ENCODE data around the gene CTDSP1. TPM values are rescaled to one million over a fixed set of nuclear protein-coding genes. Genes with fewer than 3 reads are reported as not detected.

Gene CTDSP1
- polyA plus RNA-seq, 1 experiment = 166 TPM

- no peak for DNase-seq (ENCODE audit: low read depth)
- H3K27me3 ChIP-seq (ENCODE audit: control insufficient read depth, insufficient read depth, low read length) = peaks cover 3% of the 10 kb centered on the region; the same call in 1 of the 2 replicates
- H3K36me3 ChIP-seq (ENCODE audit: control insufficient read depth, insufficient read depth, low read length) = no peaks in the 10 kb centered on the region
- CTCF ChIA-PET = interaction anchor here (1.0 to 1.6 kb wide), 2 partner anchors 31 to 115 kb away, joined by 4 read pairs; partner anchors contain the start of gene CATIP
- peak overlapping the region; percentile 31 for H3K4me3 ChIP-seq (ENCODE audit: low read depth, low read length)
- POLR2A ChIA-PET = no interaction called here
- TF ChIP-seq CTCF (IDR thresholded peaks at IDR 0.05; ENCODE audit: insufficient read depth, low read depth, low read length) = no peak
Measured at GRCh38 chr2:218387369-218388194, 12.1 kb upstream of the CTDSP1 start.

GRCh38 chr2:218389333-218390150 lies 10.1 kb upstream of the CTDSP1 start:
- no peak overlapping the region for H3K4me3 ChIP-seq (ENCODE audit: low read depth, low read length)
- DNase-seq (ENCODE audit: low read depth) = no peak
- no peaks in the 10 kb centered on the region for H3K36me3 ChIP-seq (ENCODE audit: control insufficient read depth, insufficient read depth, low read length)
- CTCF ChIA-PET = interaction anchor here (0.9 kb wide), 1 partner anchor 88 kb away, joined by 3 read pairs; no protein-coding TSS in a partner anchor
- POLR2A ChIA-PET = interaction anchor here (0.6 kb wide), 1 partner anchor 25 kb away, joined by 8 read pairs; no protein-coding TSS in a partner anchor
- TF ChIP-seq CTCF (IDR thresholded peaks at IDR 0.05; ENCODE audit: insufficient read depth, low read depth, low read length) = no peak
- no peaks in the 10 kb centered on the region for H3K27me3 ChIP-seq (ENCODE audit: control insufficient read depth, insufficient read depth, low read length)

GRCh38 chr2:218391202-218391601 lies 8.5 kb upstream of the CTDSP1 start:
- POLR2A ChIA-PET = no interaction called here
- H3K4me3 ChIP-seq (ENCODE audit: low read depth, low read length) = no peak overlapping the region
- CTCF ChIA-PET = interaction anchor here (0.7 kb wide), 1 partner anchor 136 kb away, joined by 3 read pairs; no protein-coding TSS in a partner anchor
- H3K36me3 ChIP-seq (ENCODE audit: control insufficient read depth, insufficient read depth, low read length) = no peaks in the 10 kb centered on the region
- TF ChIP-seq CTCF (IDR thresholded peaks at IDR 0.05; ENCODE audit: insufficient read depth, low read depth, low read length) = no peak
- H3K27me3 ChIP-seq (ENCODE audit: control insufficient read depth, insufficient read depth, low read length) = no peaks in the 10 kb centered on the region
- no peak for DNase-seq (ENCODE audit: low read depth)

- Histone ChIP-seq H3K27me3 (ENCODE audit: control insufficient read depth, insufficient read depth, low read length) (no peaks in the 10 kb centered on the region), H3K4me3 (ENCODE audit: low read depth, low read length) (no peak overlapping the region), H3K36me3 (ENCODE audit: control insufficient read depth, insufficient read depth, low read length) (no peaks in the 10 kb centered on the region)
- no peak for TF ChIP-seq CTCF (IDR thresholded peaks at IDR 0.05; ENCODE audit: insufficient read depth, low read depth, low read length)
- ChIA-PET CTCF (interaction anchor here (1.0 to 2.0 kb wide), 2 partner anchors 100 to 119 kb away, joined by 4 read pairs; no protein-coding TSS in a partner anchor), POLR2A (interaction anchor here (0.6 kb wide), 1 partner anchor 181 kb away, joined by 11 read pairs; no protein-coding TSS in a partner anchor)
- no peak for DNase-seq (ENCODE audit: low read depth)
Measured at GRCh38 chr2:218392459-218392858, 7.2 kb upstream of the CTDSP1 start.

Data from BJ (cell line).